HG03571 (cell line): ENCODE measurements around the gene MACROD1.
"Not testable (repeated sequence)": the region's sequence is repeated elsewhere in the genome, so short reads cannot be mapped to it uniquely, and the experiment has no call there.

Experiments used
- ATAC-seq: cut with Tn5 transposase; IDR thresholded peaks from one replicate; pipeline ENCODE4 v1.9.1; 2021; ENCODE audit not compliant: unreplicated experiment

MACROD1 gene

GRCh38 chr11:64060263-64060860 lies 105.6 kb downstream of the MACROD1 start:
- ATAC-seq: no peak

GRCh38 chr11:64059339-64060140 lies 106.4 kb downstream of the MACROD1 start:
- no peak for ATAC-seq

GRCh38 chr11:64058494-64058893 lies 107.4 kb downstream of the MACROD1 start:
- no peak for ATAC-seq

GRCh38 chr11:64057890-64058289 lies 108.0 kb downstream of the MACROD1 start:
- ATAC-seq: no peak

- ATAC-seq: no peak
Observed at GRCh38 chr11:64056861-64057260, 109.1 kb downstream of the MACROD1 start.

- no peak for ATAC-seq
Observed at GRCh38 chr11:64056213-64056785, 109.6 kb downstream of the MACROD1 start.

- no peak for ATAC-seq
Observed at GRCh38 chr11:64055077-64055476, 110.8 kb downstream of the MACROD1 start.

GRCh38 chr11:64053699-64054098 lies 112.2 kb downstream of the MACROD1 start:
- no peak for ATAC-seq

- ATAC-seq: no peak
Observed at GRCh38 chr11:64052938-64053622, 112.8 kb downstream of the MACROD1 start.

GRCh38 chr11:64052436-64052835 lies 113.5 kb downstream of the MACROD1 start:
- ATAC-seq: no peak

GRCh38 chr11:64051297-64051696 lies 114.6 kb downstream of the MACROD1 start:
- no peak for ATAC-seq

- no peak for ATAC-seq
Observed at GRCh38 chr11:64049509-64049908, 116.4 kb downstream of the MACROD1 start.

GRCh38 chr11:64048042-64048854 lies 117.7 kb downstream of the MACROD1 start:
- ATAC-seq: no peak

- ATAC-seq: not testable (repeated sequence)
Observed at GRCh38 chr11:64047373-64047772, 118.5 kb downstream of the MACROD1 start.

GRCh38 chr11:64045700-64046099 lies 120.2 kb downstream of the MACROD1 start:
- ATAC-seq: no peak

GRCh38 chr11:64044730-64045393 lies 121.1 kb downstream of the MACROD1 start:
- no peak for ATAC-seq

GRCh38 chr11:64043545-64043944 lies 122.4 kb downstream of the MACROD1 start:
- no peak for ATAC-seq

GRCh38 chr11:64042301-64042700 lies 123.6 kb downstream of the MACROD1 start:
- no peak for ATAC-seq

- no peak for ATAC-seq
Observed at GRCh38 chr11:64041846-64042245, 124.1 kb downstream of the MACROD1 start.

- ATAC-seq: no peak
Observed at GRCh38 chr11:64040684-64041322, 125.1 kb downstream of the MACROD1 start.
